GM12872 (cell line): ENCODE measurements around the gene SCIN.

Experiments used
- CTCF ChIP-seq: IDR thresholded peaks from 3 replicates; pipeline ENCODE4 v1.5.1; 2011; ENCODE audit warnings: low read depth, mild to moderate bottlenecking, low read length, moderate library complexity; ENCODE audit not compliant: insufficient read depth

The SCIN gene

DNA sequence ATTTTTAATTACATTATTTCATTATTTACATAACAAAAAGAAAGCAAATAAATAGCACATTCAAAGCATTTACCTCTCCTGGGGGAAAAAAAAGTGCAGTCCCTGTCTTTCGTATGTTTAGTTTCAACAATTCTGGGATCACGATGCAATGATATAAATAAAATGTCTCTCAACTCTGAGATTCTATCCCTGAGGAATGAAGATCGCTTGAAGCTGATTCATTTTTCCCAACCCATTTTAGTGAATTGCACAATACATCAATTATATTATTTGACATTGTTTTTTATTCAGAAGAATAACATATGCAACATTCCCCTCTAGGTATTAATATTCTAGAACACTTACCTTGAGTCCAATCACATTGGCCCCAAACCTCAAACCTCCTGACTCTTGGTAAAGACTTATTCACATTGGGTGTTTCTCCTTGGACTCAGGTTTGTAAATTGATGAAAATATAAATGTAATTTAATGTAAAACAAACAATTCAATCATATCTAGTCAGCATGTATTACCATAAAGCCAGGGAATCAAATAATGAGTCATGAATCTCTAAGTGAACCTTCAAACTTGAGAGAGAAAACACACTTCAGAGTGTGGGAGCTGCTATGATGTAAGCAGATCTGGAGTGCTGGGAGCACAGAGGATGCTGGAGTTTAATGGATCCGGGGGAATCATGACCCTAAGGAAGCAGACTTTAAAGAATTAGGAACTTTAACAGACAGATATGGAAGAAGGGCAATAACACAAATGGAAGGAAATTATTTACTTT, 5.3 kb upstream of the SCIN start:
- TF ChIP-seq CTCF, result no peak

- no peak for TF ChIP-seq CTCF
Observed at GRCh38 chr7:12565873-12566272, 4.6 kb upstream of the SCIN start.

DNA sequence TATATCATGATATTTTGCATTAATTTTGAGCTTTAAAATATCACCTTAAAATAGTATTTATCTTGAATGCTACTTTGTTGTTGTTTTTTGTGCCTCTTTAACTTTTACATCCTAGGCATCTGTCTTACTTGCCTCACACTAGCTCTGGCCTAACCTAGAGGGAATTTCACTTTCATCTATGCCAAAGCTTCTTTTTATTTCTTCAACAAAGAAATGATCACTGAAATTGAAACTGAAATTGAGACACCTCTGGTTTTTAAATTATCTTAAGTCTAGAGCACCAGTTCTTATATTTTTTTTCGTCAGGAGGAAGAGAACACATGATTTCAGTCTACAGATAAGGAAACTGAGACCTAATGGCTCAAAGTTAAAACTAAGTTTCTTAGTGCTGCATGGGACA, 3.5 kb upstream of the SCIN start:
- TF ChIP-seq CTCF, result no peak

GRCh38 chr7:12569673-12570072, 847 bp upstream of the SCIN start:
- TF ChIP-seq CTCF, result no peak

DNA sequence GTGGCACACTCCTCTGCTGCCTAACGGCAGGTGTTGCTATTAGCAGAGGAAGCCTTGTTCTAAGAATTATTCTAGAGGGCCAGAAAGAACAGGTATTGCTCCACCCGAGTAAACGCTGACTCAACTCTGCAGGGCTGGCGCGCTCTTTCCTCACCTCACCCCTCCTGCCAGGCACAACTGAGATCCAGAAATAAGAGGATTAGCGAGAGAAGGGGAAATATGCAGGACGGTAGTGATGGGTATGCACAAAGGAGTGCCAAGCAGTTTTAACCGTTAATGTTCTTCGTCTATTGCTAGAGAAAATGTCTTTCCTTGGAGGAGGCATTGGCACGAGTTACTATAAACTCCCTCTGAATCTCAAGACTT, 369 bp upstream of the SCIN start:
- no peak for TF ChIP-seq CTCF

DNA sequence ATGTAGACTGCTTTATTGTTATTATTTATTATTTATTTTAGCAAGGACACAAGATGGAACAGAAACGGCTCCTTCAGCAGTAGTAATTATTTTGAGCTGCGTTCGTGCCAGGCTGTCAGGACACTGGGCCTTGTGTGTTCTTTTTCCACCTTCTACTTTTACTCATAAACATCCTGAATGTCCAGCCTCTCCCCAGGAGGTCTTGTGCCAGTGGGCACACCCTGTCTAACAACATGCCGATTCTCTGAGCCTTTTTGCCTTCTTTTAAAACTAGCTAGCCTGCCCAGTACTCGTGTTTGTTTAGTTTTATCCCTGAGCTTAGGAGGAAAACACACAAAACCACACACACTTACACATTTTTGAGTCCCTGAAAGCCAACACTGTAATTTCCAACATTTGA, 1.2 kb downstream of the SCIN start:
- TF ChIP-seq CTCF, result no peak

- no peak for TF ChIP-seq CTCF
Observed at GRCh38 chr7:12572941-12573575, 2.5 kb downstream of the SCIN start.
